Measurements from ENCODE around the gene ARHGEF12. TPM values are rescaled to one million over a fixed set of nuclear protein-coding genes. Genes with fewer than 3 reads are reported as not detected.

ARHGEF12 gene
- total RNA-seq, 1 donor from 2014 or later = 81.7 TPM

DNA sequence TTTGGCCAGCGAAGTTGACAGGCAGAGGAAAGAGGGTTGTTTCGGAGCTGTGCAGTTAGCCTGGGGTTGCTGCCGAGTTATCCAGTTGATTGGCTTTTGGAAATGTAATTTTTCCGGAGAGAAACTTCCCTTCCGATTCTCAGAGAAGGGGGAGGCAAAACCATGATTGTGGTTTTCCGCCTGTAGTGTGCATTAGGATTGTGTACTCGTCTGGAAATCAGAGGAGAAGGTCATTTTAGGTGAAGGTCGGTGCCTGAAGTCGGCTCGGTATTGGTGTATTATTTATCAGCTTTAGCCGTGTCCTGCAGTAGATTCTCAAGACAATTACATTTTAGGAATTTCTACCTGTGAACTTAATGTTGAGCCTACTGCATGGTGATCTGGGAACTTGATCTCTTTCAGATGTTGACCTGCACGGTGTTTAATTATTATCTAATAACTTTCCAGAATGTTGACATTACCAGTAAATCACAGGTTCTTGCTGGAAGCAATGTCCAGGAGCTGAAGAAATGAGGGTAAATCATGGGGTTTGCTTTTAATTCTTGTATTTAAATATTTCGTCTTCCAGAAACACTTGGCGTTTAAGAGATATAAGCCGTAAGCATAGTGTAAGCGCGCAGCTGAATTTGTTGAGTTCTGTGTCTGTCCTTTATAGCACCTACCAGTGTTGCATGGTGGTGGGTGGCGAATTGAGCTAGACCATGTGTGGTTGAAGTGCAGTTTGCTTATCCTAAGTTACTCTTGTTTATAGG is 1.3 kb downstream of the ARHGEF12 start:
- DNase-seq = no peak
- ATAC-seq (ENCODE audit: poor library complexity) = peak; percentile 3
- intact Hi-C loops (cut with DNase I) = loop anchor here (5.0 to 10.0 kb wide), 2 partner anchors 75 to 97 kb away; no protein-coding TSS in a partner anchor

DNA sequence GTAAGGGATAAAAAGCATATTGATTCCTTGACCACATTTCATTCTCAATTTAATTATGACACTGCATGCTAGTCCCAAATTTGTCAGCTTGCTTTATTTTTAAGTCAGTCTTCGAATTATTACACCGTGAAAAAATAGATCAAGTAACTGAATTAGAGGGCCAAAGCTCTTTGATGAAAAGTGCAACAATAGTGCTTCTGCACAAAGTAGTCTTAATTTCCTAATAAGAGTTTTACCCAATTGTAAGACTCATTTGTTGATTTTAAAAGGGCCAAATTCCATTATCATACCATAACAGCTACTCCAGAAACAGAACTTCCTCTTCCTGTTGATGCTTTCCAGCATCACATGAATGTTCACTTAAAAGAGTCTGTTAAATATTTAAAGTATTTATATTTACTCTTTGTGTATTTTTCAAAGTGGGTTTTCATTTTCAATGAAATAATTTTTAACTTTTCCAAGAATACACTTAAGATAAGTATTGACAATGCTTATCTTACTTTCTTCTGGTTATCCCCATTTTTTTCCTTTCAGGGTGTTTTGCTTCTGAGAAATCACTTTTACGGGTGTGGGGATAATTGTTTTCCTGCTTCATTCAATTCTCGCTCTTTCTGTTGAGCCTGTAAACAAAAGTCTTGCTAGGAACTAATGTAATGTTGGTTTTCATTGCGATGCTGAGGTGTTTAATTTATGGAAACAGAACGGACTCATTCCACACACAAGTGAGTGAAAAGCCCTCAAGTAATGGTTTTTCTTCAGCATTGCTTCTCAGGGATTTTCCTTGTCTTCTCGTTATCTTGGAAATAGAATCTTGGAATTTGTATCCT is 2.1 kb downstream of the ARHGEF12 start:
- ATAC-seq (ENCODE audit: poor library complexity) (no peak), DNase-seq (no peak)
- intact Hi-C loops (cut with DNase I) = loop anchor here (5.0 to 10.0 kb wide), 2 partner anchors 74 to 96 kb away; no protein-coding TSS in a partner anchor

DNA sequence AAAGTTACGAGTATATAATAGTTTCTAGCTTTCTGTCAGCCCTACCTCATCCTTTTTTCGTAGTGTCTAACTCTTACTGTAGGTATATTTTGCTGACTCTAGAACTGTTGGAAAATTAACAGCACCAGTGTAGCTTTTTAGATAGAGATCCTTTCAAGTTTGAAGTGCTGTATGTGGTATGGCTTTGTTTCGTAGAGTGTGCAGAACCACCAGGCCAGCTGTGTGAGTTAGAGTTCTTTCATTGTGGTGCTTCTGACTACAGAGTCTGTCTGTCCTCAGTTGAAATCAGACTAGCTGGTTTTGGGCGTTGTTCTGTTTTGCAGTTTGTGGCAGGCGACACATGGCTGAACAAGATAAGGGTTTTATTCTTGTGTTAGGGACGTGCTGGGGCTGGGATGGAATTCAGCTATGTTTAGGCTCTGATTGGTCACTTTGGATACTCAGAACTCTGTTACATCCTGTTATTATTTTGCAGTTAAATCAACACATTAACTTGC is 3.2 kb downstream of the ARHGEF12 start:
- ATAC-seq (ENCODE audit: poor library complexity) = peak; percentile 25
- no peak for DNase-seq
- intact Hi-C loops (cut with DNase I) = loop anchor here (5.0 to 10.0 kb wide), 2 partner anchors 73 to 95 kb away; no protein-coding TSS in a partner anchor

DNA sequence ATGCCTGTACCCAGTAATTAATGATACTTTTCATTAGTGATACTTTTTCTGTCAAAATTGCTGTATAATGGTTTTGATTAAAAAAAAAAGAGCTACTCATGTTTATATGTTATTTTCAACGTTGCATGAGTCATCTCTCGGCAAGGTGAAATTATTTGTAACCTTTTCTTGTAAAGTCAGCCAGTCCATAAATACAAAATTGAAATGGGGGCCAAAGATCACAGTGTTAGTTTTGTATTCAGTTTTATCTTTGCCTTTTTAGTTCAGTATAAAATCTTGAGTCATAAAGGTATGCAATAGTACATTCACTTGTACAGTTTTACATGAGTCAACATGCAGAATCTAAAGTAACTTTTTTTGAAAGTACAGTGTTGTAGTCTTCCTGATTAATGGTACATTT is 4.3 kb downstream of the ARHGEF12 start:
- no peak for DNase-seq
- intact Hi-C loops (cut with DNase I) = no loop called here
- ATAC-seq (ENCODE audit: poor library complexity) = no peak

DNA sequence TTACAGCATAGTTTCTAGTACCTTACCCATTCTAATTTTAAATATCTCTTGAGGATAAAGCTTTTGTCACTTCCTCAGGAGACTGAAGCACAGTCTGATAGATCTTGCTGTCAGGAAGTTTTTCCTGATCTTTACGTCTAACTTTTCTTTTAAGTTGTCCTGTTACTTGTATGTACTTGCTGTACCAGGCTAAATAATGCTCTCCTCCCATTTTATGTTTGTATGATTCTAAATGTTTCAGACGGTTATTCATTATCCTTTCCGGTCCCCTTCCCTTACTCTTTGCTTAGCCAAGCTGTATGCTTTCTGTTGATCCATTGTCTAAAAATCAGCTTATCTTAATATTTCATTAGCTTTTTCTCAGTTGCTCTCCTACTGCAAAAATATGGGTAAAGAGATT is 6.0 kb downstream of the ARHGEF12 start:
- no peak for DNase-seq
- no peak for ATAC-seq (ENCODE audit: poor library complexity)
- intact Hi-C loops (cut with DNase I) = no loop called here

DNA sequence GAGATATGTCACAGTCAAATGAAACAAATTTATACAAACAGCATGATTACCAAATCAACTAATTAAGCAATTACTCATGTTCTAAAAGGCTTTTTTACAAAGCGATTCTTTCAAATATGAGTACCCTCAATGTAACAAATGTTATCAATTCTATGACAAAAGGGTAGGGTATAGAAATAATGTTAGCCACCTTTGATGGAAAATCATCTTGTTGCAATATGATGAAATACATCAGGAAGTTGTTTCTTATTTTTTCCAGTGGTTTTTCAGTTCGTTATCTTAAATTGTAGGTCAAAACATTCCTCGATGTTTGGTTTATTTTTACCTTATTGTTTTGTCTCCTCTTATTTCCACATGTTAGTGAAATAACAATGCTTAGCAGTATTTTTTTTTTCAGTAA is 6.5 kb downstream of the ARHGEF12 start:
- DNase-seq = no peak
- intact Hi-C loops (cut with DNase I) = no loop called here
- no peak for ATAC-seq (ENCODE audit: poor library complexity)

DNA sequence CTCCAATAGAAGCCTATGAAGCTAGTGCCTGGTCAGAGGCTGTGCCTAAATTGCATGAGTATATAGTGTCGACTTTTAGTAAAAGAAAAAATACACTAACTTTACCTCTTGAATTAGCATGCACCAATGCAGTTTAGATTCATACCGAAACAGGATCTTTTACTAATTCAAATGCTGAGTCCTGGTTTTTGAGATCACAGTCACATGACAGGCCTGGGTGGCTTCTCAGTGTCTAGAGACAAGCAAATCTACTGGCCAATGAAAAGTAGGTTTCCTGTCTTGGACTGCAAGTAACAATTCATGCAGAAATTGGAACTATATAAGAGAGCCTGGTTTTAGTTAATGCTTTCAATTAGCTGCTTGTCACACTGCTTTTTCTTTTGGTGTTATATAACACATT is 7.2 kb downstream of the ARHGEF12 start:
- ATAC-seq (ENCODE audit: poor library complexity) (peak; percentile 11), DNase-seq (no peak)
- intact Hi-C loops (cut with DNase I) = no loop called here

DNA sequence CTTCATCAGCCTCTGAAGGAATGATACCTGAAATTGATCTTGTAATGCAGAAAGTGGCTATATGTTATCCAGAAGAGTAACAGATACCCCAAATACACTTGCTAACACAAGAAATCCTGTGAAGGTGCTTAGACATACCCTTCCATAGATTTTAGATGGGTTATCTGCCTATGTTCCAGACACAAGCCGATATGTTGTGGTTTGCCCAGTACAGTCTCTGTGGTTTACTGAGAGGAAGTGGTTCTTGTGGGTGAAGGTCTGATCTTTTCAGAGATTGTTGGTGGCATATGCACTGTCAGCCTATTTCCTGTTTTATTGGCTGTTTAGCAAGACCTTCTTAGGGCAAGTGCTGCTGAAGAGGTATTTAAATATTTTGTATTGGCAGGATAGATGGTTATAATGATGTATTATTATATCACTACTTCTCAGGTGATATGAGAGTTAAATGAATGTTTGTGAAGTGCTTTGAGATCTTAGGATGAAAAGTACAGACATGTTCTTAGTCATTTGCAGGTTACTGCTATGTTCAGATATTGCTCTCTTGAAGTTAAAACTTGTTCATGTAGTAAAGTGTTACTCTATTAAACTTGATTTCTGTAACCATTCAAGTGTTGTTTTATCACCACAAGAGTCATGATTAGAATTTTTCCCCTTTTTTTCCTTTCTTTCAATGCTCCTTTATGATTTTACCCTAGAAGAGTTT is 8.2 kb downstream of the ARHGEF12 start:
- no peak for ATAC-seq (ENCODE audit: poor library complexity)
- DNase-seq = no peak
- intact Hi-C loops (cut with DNase I) = no loop called here

DNA sequence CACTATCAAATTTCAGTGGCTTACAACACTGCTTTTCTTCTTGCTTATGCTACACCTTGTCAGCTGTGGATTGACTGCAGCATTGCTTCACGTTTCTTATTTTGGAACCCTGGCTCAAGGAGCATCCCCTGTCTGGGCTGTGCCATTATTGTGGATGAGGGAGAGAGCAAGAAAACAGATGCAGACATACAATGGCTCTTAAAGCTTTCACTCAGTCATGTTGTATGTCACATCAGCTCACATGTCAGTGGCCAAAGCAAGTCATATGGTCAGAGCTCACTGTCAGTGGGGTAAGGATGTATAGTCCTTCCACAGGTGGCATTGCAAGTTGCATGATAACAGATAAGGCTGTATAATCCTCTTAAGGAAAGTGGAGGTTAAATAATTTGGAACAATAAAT is 10.0 kb downstream of the ARHGEF12 start:
- no peak for DNase-seq
- intact Hi-C loops (cut with DNase I) = no loop called here
- peak; percentile 9 for ATAC-seq (ENCODE audit: poor library complexity)

DNA sequence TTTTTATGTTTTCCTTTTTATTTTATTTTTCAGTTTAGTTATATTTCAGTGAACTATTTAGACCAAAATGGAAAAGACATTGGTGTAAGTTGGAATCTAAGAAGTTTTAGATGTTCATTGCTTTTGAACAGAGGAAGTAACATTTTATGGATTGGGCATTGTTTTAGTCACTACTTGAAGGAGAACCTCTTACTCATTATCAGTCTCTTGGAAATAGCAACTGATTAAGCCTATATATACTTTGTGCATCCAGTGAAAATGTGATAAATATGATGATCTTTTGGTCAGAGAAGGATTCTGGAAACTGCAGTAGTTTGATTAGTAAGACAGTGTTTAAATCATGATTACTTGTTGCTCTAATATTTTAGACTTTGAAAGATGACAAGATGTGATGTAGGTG is 14.4 kb downstream of the ARHGEF12 start:
- DNase-seq (no peak), ATAC-seq (ENCODE audit: poor library complexity) (no peak)
- intact Hi-C loops (cut with DNase I) = no loop called here

DNA sequence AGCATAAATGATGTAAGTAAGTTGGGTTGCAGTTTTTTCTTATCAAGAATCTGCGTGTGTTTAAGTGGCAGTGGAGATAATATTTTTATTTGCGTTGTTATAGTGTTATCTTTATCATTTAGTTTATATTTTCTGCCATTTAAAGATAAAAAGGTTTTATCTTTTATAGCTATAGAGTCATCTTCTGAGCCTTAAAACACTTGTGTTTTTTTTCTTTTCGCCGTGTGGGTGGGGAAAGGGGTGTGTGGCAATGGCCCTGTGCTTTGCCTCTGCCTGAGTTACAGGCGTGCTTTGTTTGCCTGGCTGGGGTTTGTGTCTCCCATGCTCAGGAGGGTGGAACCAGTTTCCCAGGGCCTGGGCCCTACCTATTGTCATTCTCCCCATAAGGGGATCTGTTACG is 16.2 kb downstream of the ARHGEF12 start:
- ATAC-seq (ENCODE audit: poor library complexity) = no peak
- intact Hi-C loops (cut with DNase I) = no loop called here
- DNase-seq = no peak

DNA sequence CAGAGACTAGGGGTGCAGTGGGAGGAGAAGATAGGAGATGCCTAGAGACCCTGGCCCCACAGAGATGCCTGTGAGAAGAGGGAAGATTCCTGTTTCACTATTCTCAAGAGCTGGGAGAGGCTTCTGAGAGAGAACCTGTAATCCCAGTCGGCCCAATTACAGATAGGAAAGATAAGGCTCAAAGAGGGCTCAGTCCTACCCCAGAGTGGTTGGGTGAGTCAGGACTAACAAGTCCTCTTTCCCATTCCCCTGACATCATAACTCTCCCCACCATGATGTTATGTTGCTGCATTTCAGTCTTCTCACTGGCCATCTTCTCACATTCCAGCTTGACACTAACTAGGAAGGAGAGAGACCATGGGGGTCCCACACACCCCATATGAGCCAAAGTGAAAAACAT is 17.9 kb downstream of the ARHGEF12 start:
- no peak for DNase-seq
- ATAC-seq (ENCODE audit: poor library complexity) = no peak
- intact Hi-C loops (cut with DNase I) = no loop called here

DNA sequence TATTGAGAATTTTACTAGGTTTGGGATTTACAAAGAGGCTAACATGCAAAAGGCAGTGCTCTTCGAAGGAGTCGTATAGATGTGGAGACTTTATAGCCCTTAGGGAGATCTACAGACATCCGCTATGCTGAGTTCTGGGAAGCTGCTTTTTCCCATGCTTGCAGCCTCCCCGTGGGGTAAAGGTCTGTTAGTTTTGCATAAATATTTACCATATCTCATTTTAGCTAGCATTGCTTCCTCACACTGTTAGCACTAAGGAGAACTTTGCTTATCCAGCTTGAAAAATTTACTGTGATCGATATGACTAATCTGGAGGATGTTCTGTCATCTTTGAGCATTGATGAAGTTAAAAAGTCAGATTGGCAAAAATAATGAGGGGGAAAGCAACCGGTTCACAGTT is 18.6 kb downstream of the ARHGEF12 start:
- DNase-seq = no peak
- ATAC-seq (ENCODE audit: poor library complexity) = no peak
- intact Hi-C loops (cut with DNase I) = no loop called here

DNA sequence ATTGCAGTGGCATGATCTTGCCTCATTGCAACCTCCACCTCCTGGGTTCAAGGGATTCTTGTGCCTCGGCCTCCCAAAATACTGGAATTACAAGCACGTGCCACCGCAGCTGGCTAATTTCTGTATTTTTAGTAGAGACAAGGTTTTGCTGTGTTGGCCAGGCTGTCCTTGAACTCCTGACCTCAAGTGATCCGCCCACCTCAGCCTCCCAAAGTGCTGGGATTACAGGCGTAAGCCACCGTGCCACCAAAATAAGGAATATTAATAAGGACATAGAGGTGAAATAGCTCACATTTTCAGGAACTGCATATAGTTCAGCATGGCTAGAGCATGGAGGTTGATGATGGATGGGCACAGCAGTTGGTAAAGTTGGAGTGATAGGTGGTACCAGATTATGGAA is 21.4 kb downstream of the ARHGEF12 start:
- ATAC-seq (ENCODE audit: poor library complexity) (no peak), DNase-seq (no peak)
- intact Hi-C loops (cut with DNase I) = no loop called here

DNA sequence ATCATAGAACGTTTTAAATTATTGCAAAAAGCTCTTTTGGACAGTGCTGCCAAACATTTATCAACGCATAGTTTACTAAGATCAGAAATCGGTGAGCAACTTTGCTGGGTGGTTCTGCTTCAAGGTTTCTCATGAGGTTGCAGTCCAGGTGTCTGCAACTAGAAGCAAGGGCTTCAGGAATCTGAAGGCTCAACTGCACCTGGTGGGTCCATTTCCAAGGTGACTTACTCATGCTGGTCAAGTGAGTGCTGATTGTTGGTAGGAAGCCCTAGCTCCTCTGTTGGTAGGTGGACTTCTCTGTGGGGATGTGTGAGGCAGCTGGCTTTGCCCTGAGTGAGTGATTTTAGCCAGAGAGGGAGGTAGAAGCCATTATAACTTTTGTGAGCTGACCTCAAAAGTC is 22.5 kb downstream of the ARHGEF12 start:
- ATAC-seq (ENCODE audit: poor library complexity) (no peak), DNase-seq (no peak)
- intact Hi-C loops (cut with DNase I) = no loop called here

DNA sequence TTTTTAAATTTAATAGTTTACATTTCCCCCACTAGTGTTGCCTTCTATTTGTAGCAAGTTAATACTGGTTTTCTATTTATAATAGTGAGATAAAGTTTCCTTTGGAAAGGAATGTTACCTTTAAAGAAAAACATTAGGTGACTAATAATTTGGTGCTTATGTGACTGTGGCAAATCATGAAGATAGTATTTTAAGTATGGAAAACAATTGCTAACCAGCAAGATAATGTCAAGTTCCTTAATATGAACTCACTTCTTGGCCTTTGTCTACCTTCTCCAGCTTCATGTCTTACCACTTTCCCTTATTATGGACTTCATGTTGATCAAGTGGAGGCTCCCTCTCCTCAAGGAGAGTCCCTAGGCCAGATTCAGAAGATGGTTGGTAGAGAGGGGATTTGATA is 27.2 kb downstream of the ARHGEF12 start:
- ATAC-seq (ENCODE audit: poor library complexity) (no peak), DNase-seq (no peak)
- intact Hi-C loops (cut with DNase I) = no loop called here

DNA sequence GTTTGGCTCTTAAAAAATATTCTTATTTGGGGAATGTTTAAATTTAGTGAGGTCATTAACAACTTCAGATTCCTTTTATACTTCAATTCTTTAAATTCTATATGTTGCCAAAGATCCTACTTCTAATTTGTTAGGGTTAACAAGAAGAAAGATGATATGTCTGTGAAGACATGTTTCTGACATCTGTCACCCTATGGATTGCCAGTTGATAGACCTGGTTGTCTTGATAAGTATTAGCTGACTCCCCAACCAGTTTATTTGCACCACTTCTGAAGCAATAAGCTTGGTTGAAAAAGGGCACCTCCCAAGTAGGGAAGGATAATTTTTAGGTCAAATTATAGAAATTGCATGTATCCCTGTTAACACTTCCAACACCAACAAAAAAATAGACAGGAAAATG is 29.3 kb downstream of the ARHGEF12 start:
- intact Hi-C loops (cut with DNase I) = no loop called here
- no peak for ATAC-seq (ENCODE audit: poor library complexity)
- no peak for DNase-seq

DNA sequence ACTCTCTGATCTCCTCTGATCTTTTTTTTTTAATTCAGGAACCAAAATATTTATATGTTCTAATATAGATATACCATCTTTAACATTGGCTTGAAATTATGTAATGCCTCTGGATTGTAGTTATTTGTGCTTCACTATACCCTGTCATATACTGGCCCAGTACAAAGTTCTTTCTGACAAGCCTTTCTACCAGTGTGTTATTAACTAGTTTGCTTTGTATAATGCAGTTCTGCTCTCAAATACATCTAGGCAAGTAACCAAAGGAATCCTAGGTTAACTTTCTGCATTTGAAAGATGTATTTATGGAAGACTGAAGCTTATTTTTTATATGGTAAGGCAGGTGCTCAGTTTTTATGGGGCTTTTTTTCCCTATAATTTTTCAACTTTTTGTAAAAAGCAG is 36.1 kb downstream of the ARHGEF12 start:
- intact Hi-C loops (cut with DNase I) = no loop called here
- peak; percentile 22 for ATAC-seq (ENCODE audit: poor library complexity)
- DNase-seq = no peak

DNA sequence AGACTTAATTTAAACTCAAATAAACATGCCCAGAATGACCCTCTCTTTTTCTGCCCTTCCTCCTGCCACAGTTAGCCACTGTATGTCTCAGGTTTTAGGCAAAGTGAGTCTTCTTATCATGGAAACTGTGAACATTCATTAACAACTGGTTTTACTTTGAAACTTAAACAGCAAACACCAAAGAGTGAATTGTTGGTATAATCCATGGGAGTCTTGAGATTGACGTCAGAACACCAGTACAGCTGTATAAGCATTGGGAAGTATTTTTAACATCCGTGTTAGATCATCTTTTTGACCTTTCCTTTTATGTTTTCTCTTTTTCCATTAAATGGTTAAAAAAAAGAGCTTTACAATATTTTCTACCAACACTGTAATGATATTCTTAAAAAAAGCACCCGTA is 38.9 kb downstream of the ARHGEF12 start:
- DNase-seq (no peak), ATAC-seq (ENCODE audit: poor library complexity) (no peak)
- intact Hi-C loops (cut with DNase I) = no loop called here

Measured in Right ventricle myocardium superior (tissue), 1 donor.